Measurements from ENCODE around the gene AGBL3. TPM values are rescaled to one million over a fixed set of nuclear protein-coding genes. Genes with fewer than 3 reads are reported as not detected.

The AGBL3 gene
- 1 to 10 TPM in 3 of 4 donors, under 1 TPM in 1; 0.66 to 3.3 (median 1.7) TPM for total RNA-seq

- intact Hi-C loops (cut with DNase I), result loop anchor here (10.0 kb wide), 1 partner anchor 292 kb away; no protein-coding TSS in a partner anchor
- peaks cover 0 to 17% (median 2%) of the 10 kb centered on the region in 4 donors for H3K36me3 ChIP-seq
- H3K27me3 ChIP-seq, result no peaks in the 10 kb centered on the region
- TF ChIP-seq POLR2A (IDR thresholded peaks at IDR 0.05; ENCODE audit: low read depth) (no peak), POLR2AphosphoS5 (IDR thresholded peaks at IDR 0.05) (peak; percentile 83 to 89), EP300 (IDR thresholded peaks at IDR 0.05) (peak; percentile 21)
- TF ChIP-seq, protein P1, sequence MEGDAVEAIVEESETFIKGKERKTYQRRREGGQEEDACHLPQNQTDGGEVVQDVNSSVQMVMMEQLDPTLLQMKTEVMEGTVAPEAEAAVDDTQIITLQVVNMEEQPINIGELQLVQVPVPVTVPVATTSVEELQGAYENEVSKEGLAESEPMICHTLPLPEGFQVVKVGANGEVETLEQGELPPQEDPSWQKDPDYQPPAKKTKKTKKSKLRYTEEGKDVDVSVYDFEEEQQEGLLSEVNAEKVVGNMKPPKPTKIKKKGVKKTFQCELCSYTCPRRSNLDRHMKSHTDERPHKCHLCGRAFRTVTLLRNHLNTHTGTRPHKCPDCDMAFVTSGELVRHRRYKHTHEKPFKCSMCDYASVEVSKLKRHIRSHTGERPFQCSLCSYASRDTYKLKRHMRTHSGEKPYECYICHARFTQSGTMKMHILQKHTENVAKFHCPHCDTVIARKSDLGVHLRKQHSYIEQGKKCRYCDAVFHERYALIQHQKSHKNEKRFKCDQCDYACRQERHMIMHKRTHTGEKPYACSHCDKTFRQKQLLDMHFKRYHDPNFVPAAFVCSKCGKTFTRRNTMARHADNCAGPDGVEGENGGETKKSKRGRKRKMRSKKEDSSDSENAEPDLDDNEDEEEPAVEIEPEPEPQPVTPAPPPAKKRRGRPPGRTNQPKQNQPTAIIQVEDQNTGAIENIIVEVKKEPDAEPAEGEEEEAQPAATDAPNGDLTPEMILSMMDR (IDR thresholded peaks at IDR 0.05), result peak; percentile 60 to 69 (median 62)
- peaks cover 0 to 51% (median 33%) of the 10 kb centered on the region in 4 donors for H3K4me1 ChIP-seq
- peak; percentile 99 for DNase-seq (ENCODE audit: extremely low spot score)
- WGBS, result 0% methylated on average over 11 of the region's 70 CpGs
- H3K4me3 ChIP-seq, result peak within 1 kb of the TSS; percentile 70 to 81 (median 76)
- no peaks in the 10 kb centered on the region for H3K9me3 ChIP-seq
- H3K27ac ChIP-seq (replicated peaks in 1 of 4), result peak within 1 kb of the TSS; percentile 87 to 93 (median 88)
These were observed at the start of gene AGBL3 for GRCh38 chr7:134986363-134987251. Gene AGBL3, plus strand, starts transcription at chr7:134986508. Its CDS starts 1,426 bp downstream, at chr7:134987934.

DNA sequence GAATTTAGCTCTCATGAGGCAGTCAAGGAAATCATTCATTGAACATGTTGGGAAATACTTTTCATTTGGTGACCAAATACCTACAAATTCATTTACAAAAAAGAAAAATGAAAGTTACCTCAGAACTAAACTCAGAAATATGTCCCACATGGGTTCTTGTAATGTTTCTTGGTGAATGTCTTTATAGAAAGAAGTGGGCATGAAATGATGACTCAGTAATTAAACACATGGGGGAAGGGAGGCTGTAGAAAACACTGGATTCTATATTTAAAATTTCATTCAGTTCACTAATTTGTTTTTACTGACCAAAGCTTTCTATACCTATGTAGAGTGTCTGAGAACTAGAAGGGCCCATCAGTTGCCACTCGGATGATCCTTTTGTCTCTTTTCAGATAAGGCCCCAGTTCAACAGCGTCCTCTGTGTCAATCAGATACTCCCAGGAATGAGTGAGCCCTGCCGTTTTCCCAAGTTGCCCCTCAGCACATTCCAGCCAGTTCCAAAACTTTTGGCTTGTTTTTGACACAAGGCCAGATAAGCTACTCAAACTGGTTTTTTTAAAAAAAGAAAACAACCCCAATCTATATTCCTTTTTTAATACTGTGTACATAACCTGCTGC is 49.3 kb upstream of the AGBL3 start:
- intact Hi-C loops (cut with DNase I), result loop anchor here (10.0 kb wide), 1 partner anchor 152 kb away; no protein-coding TSS in a partner anchor
- Histone ChIP-seq H3K9me3 (no peaks in the 10 kb centered on the region), H3K36me3 (peaks cover 3 to 79% (median 39%) of the 10 kb centered on the region in 4 donors), H3K4me3 (no peak overlapping the region), H3K4me1 (peaks cover 43 to 98% (median 94%) of the 10 kb centered on the region in 4 donors), H3K27ac (replicated peaks in 1 of 4) (peak overlapping the region; percentile 82 to 89 (median 84)), H3K27me3 (no peaks in the 10 kb centered on the region)
- WGBS, result 74% methylated on average over 3 of the region's 3 CpGs
- DNase-seq (ENCODE audit: extremely low spot score), result no peak
- TF ChIP-seq POLR2A (IDR thresholded peaks at IDR 0.05; ENCODE audit: low read depth) (no peak), POLR2AphosphoS5 (IDR thresholded peaks at IDR 0.05) (no peak)

GRCh38 chr7:134938141-134938540 is 48.2 kb upstream of the AGBL3 start:
- no peaks in the 10 kb centered on the region for H3K27me3 ChIP-seq
- H3K4me1 ChIP-seq, result peaks cover 34 to 93% (median 85%) of the 10 kb centered on the region in 4 donors
- H3K27ac ChIP-seq (replicated peaks in 1 of 4), result peak overlapping the region; percentile 82 to 89 (median 84)
- TF ChIP-seq POLR2AphosphoS5 (IDR thresholded peaks at IDR 0.05) (peak in 1 of 2 donors; percentile 26), EP300 (IDR thresholded peaks at IDR 0.05) (no peak)
- DNase-seq (ENCODE audit: extremely low spot score), result no peak
- no peak overlapping the region for H3K4me3 ChIP-seq
- 78% methylated on average over 4 of the region's 4 CpGs for WGBS
- H3K36me3 ChIP-seq, result peaks cover 3 to 88% (median 45%) of the 10 kb centered on the region in 4 donors
- no peaks in the 10 kb centered on the region for H3K9me3 ChIP-seq
- intact Hi-C loops (cut with DNase I), result loop anchor here (10.0 kb wide), 1 partner anchor 153 kb away; no protein-coding TSS in a partner anchor

DNA sequence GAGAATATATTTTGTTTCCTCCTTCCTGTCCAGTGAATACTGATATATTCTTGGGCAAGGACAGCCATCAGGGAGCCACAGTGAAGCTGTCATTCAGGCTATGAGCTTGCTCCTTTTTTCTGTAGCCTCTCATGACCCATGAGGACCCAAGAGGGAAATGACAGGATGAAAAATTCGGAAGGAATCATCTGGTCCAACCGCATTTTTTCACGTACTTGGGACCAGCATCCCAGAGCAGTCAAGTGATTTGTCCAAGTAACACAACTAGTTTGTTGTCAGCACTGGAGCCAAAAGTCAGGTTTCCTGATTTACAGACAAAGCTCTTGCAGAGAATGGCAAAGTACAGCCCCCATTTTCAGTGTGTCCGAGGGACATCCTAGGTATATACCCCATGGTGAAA is 47.2 kb upstream of the AGBL3 start:
- Histone ChIP-seq H3K27me3 (no peaks in the 10 kb centered on the region), H3K4me3 (no peak overlapping the region), H3K36me3 (peaks cover 3 to 86% (median 48%) of the 10 kb centered on the region in 4 donors), H3K9me3 (no peaks in the 10 kb centered on the region), H3K27ac (replicated peaks in 1 of 4) (peak overlapping the region; percentile 82 to 89 (median 84)), H3K4me1 (peaks cover 26 to 88% (median 75%) of the 10 kb centered on the region in 4 donors)
- TF ChIP-seq, protein P1 (IDR thresholded peaks at IDR 0.05), result no peak
- peak in 1 of 2 donors; percentile 24 for TF ChIP-seq POLR2AphosphoS5 (IDR thresholded peaks at IDR 0.05)
- intact Hi-C loops (cut with DNase I), result loop anchor here (10.0 kb wide), 1 partner anchor 154 kb away; no protein-coding TSS in a partner anchor
- no peak for DNase-seq (ENCODE audit: extremely low spot score)
- 70% methylated on average over 4 of the region's 4 CpGs for WGBS

DNA sequence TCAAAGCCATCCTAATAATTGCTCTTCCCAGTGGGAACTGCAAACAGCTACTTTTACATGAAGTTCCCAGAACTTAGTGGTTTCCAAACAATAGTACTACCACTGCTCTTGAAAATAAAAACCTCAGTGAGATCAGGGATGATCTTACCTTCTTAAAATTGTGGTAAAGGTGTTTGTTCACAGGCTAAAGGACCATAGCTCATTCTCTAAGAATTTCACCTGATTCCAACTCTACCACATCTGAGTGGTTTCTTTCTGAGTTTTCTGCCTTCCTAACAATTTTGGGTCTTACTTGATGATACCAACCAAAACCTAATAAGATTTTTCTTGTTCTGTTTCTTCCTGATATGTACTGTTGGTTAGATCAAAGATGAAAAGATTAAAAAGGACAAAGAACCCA is 45.6 kb upstream of the AGBL3 start:
- DNase-seq (ENCODE audit: extremely low spot score), result no peak
- H3K27ac ChIP-seq (replicated peaks in 1 of 4), result peak overlapping the region; percentile 60 to 89 (median 84)
- peaks cover 19 to 76% (median 61%) of the 10 kb centered on the region in 4 donors for H3K4me1 ChIP-seq
- intact Hi-C loops (cut with DNase I), result no loop called here
- H3K27me3 ChIP-seq, result no peaks in the 10 kb centered on the region
- no peaks in the 10 kb centered on the region for H3K9me3 ChIP-seq
- H3K4me3 ChIP-seq, result no peak overlapping the region
- TF ChIP-seq EP300 (IDR thresholded peaks at IDR 0.05) (no peak), POLR2A (IDR thresholded peaks at IDR 0.05; ENCODE audit: low read depth) (no peak), POLR2AphosphoS5 (IDR thresholded peaks at IDR 0.05) (peak in 1 of 2 donors; percentile 8)
- TF ChIP-seq, protein P1 (IDR thresholded peaks at IDR 0.05), result no peak
- H3K36me3 ChIP-seq, result peaks cover 6 to 85% (median 43%) of the 10 kb centered on the region in 4 donors

Data from esophagus muscularis mucosa (tissue), 4 donors.